Measurements from ENCODE around the gene UGT1A4.
"Not testable (repeated sequence)": the region's sequence is repeated elsewhere in the genome, so short reads cannot be mapped to it uniquely, and the experiment has no call there.

UGT1A4 gene

GRCh38 chr2:233700028-233700635 lies 18.4 kb upstream of the UGT1A4 start:
- DNase-seq (ENCODE audit: low spot score) = no peak

- not testable (repeated sequence) for DNase-seq (ENCODE audit: low spot score)
Observed at GRCh38 chr2:233700842-233701241, 17.7 kb upstream of the UGT1A4 start.

- no peak for DNase-seq (ENCODE audit: low spot score)
Observed at GRCh38 chr2:233702238-233702637, 16.3 kb upstream of the UGT1A4 start.

GRCh38 chr2:233705911-233706506 lies 12.5 kb upstream of the UGT1A4 start:
- no peak for DNase-seq (ENCODE audit: low spot score)

GRCh38 chr2:233706720-233707119 lies 11.8 kb upstream of the UGT1A4 start:
- DNase-seq (ENCODE audit: low spot score) = no peak

- no peak for DNase-seq (ENCODE audit: low spot score)
Observed at GRCh38 chr2:233707940-233708644, 10.4 kb upstream of the UGT1A4 start.

GRCh38 chr2:233708942-233709341 lies 9.6 kb upstream of the UGT1A4 start:
- no peak for DNase-seq (ENCODE audit: low spot score)

GRCh38 chr2:233711312-233712008 lies 7.1 kb upstream of the UGT1A4 start:
- DNase-seq (ENCODE audit: low spot score) = peak; percentile 63

- no peak for DNase-seq (ENCODE audit: low spot score)
Observed at GRCh38 chr2:233712611-233713261, 5.8 kb upstream of the UGT1A4 start, which contains the start of gene UGT1A5. Gene UGT1A5, plus strand, starts transcription at chr2:233712907. Its CDS starts 85 bp downstream, at chr2:233712992.

- DNase-seq (ENCODE audit: low spot score) = no peak
Observed at GRCh38 chr2:233713262-233713615, 5.3 kb upstream of the UGT1A4 start.

- no peak for DNase-seq (ENCODE audit: low spot score)
Observed at GRCh38 chr2:233714121-233714520, 4.4 kb upstream of the UGT1A4 start.

- no peak for DNase-seq (ENCODE audit: low spot score)
Observed at GRCh38 chr2:233728723-233729301, 10.3 kb downstream of the UGT1A4 start, which contains the start of gene UGT1A3. Gene UGT1A3, plus strand, starts transcription at chr2:233729042. Its CDS starts 85 bp downstream, at chr2:233729127.

- not testable (repeated sequence) for DNase-seq (ENCODE audit: low spot score)
Observed at GRCh38 chr2:233736868-233737653, 18.5 kb downstream of the UGT1A4 start.

GRCh38 chr2:233740870-233741269 lies 22.3 kb downstream of the UGT1A4 start:
- no peak for DNase-seq (ENCODE audit: low spot score)

GRCh38 chr2:233743464-233744259 lies 25.1 kb downstream of the UGT1A4 start:
- DNase-seq (ENCODE audit: low spot score) = no peak

GRCh38 chr2:233745073-233745755 lies 26.7 kb downstream of the UGT1A4 start:
- no peak for DNase-seq (ENCODE audit: low spot score)

- not testable (repeated sequence) for DNase-seq (ENCODE audit: low spot score)
Observed at GRCh38 chr2:233745838-233746237, 27.3 kb downstream of the UGT1A4 start.

- no peak for DNase-seq (ENCODE audit: low spot score)
Observed at GRCh38 chr2:233746475-233747282, 28.1 kb downstream of the UGT1A4 start.

GRCh38 chr2:233747283-233747544 lies 28.7 kb downstream of the UGT1A4 start:
- no peak for DNase-seq (ENCODE audit: low spot score)

Data from hepatic stellate cell (primary cell).